Stimulated activated CD4-positive, alpha-beta T cell treated with anti-CD3 and anti-CD28 coated beads, Interleukin-15, amount 100 ng/mL, for 24 hours (primary cell): ENCODE measurements around the gene FAF1.
"Not testable (repeated sequence)": the region's sequence is repeated elsewhere in the genome, so short reads cannot be mapped to it uniquely, and the experiment has no call there.

ENCODE experiments used
- DNase-seq: peaks from one replicate; pipeline ENCODE4 v3.0.0-alpha.2; 2020

FAF1 gene

DNA sequence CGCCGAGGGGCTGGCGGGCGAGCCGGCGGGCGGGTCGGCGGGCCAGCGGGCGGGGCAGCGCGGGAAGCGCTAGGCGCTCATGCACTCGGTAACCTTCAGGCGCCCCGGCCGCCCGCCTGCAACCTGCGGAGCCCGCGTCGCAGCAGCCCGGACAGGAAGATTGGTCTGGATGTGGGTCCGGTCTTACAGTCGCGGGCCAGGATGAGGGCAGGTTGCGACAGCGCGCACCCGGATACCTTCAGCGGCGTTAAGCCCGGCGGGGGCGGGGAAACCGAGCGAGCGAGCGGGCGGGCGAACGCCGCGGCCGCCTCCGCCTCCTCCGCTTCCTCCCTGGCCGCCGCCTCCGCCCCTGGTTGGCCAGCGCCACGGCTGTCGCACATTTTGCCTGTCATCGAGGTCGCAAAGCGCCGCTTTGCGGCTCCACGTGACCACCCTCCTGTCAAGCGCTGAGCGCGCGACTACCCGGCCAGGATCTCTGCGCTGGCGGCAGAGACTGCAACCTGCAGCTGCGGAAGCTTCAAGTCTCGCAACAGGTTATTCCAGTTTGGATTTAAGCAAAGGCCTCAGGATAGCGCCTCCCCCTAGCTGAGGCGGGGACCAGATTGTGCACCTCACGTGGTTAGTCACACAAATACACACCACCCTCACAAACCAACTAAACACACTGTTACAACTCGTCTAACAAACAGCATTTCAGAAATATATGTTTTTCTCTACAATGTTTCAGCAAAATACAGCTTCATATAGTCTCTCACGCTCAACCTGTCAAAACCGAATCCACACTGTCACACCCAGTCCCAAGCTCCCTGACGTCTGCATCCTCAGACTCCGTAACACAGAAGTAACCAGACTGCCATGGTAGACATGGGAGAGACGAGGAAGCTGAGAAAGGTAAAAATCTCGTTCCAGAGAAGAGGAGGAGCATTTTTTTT is at the start of gene FAF1:
Gene FAF1 (minus strand): TSS at position 355 of the 932 bp plus-strand sequence. CDS start 456 bp downstream, outside the sequence.
- peak; percentile 97 for DNase-seq

DNA sequence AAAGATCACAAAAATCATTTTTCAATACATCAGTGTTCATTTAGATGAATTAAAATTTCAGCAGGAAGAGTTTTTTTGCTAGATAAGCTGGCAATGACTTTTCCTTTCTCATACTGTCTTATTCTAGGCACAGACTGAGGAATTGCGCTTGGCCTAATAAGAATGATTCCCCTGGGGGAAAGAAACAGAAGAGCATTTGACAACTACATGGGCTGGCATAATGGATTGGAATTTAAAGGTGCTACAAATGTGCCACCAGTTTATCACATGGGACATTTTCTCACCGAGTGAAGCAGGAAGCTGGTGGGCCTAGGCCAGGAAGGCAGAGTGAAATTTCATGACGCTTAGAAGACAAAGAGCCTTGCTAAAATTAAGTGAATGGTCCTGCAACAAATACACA is 49.3 kb upstream of the FAF1 start:
- no peak for DNase-seq

DNA sequence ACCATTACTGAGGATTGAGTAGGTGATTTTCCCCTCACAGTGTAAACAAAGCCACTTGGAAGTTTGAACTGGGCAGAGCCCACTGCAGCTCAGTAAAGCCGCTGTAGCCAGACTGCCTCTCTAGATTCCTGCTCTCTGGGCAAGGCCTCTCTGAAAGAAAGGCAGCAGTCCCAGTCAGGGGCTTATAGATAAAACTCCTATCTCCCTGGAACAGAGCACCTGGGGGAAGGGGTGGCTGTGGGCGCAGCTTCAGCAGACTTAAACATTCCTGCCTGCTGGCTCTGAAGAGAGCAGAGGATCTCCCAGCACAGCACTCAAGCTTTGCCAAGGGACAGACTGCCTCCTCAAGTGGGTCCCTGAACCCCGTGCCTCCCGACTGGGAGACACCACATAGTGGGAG is 45.5 kb upstream of the FAF1 start:
- not testable (repeated sequence) for DNase-seq

DNA sequence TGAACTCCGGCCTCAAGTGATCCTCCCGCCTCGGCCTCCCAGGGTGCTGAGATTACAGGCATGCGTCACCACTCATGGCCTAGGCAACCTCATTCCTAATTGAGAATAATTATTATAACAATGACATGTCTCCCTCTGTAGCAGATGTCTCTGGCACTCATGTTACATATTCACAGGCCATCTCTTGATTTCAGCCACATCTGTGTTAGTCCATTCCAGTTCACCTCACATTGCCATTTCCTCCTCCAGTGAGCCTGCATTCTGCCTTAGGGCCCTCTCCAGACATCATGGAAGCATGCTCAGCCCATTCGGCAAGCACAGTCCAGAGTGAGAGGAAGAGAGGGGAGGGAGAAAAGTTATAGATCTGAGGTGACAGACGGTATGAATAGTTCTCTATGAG is 42.4 kb upstream of the FAF1 start:
- DNase-seq = no peak

DNA sequence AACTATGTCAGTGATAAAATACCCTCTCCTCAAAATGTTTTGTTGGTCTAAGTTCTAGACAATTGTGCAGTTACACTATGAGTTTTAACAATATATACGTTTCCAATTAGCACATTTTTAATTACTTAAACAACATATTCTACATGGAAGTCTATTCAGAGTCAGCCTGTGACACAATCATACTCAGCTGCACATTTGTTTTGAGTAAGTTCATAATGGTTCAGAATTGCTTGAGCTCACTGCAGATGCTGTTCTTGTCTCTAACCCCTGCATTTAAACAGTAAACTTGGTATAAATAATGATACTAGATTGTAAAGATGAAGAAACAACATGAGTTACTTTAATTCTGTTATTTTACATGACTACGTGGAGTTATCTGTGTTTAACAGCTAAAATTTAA is 40.6 kb upstream of the FAF1 start:
- DNase-seq = no peak

DNA sequence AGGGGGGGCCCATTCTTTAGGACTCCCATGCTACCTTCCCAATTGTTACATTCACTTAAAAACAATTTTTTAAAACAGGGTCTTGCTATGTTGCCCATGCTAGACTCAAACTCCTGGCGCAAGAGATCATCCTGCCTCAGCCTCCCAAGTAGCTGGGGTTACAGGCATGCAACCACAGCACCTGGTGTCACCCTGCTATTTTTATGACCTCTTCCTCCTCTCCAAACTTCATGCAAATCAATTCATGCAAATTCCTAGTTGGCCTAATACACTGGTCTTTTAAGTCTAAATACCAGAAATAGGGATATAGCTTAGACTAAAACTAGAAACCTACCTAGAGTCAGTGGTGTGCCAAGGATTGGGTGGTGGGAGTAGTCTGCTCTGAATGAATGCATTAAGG is 40.1 kb upstream of the FAF1 start:
- DNase-seq = no peak

DNA sequence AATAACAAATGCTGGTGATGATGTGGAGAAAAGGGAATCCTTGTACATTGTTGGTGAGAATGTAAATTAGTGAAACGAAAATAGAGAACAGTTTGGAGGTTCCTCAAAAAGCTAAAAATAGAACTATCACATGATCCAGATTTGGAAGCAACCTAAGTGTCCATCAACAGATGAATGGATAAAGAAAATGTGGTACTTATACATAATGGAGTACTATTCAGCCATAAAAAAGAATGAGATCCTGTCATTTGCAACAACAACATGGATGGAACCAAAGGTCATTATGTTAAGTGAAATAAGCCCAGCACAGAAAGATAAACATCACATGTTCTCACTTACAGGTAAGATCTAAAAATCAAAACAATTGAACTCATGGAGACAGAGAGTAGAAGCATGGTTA is 39.3 kb upstream of the FAF1 start:
- DNase-seq = not testable (repeated sequence)

DNA sequence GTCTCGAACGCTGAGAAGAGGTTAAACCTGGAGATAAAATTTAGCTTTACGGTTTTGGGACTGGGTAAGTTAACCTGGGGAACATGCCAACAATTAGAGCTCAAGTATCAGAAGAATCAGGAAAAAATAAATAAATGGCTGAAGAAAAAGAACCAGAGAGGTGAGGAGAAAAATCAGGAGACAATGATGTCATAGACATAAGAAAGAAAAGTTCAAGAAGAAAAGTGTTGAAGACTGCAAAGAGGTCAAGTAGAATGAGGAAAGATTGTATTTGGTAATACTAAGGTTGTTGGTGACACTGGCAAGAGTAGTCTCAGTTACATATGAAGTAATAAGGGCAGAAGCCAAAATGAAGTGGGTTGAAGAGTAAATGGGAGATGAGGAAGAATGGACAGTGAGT is 36.0 kb upstream of the FAF1 start:
- no peak for DNase-seq

DNA sequence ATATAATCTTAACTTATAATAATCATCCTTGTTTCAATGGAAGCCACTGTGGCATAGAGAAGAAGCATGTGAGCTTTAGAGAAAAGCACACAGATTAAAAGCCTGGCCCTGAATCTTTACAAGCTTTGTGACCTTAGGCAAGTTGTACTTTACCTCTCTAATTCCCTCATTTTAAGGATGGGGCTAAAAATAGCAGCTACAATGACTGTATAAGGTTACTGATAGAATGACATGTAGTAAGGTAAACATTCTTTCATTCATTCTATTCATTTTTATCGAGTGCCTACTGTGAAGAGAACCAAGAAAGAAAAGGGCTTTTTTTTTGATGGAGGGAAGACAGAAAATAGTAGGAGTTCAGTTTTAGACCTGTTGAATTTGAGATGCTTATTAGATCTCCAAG is 35.6 kb upstream of the FAF1 start:
- DNase-seq = no peak

DNA sequence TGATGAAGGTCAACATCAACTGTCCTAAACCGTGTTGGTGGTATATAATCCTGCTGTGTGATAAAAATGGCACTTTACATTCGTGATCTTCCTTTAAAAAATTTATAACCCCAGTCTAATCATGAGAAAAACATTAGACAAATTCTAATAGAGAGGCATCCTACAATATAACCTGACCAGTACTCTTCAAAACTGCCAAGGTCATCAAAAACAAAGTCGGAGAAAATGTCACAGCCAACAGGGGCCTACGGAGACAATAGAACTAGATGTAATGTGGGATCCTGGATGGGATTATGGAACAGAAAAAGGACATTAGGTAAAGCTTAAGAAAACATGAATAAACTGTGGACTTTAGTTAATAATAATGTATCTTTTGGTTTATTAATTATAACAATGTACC is 34.9 kb upstream of the FAF1 start:
- DNase-seq = no peak

DNA sequence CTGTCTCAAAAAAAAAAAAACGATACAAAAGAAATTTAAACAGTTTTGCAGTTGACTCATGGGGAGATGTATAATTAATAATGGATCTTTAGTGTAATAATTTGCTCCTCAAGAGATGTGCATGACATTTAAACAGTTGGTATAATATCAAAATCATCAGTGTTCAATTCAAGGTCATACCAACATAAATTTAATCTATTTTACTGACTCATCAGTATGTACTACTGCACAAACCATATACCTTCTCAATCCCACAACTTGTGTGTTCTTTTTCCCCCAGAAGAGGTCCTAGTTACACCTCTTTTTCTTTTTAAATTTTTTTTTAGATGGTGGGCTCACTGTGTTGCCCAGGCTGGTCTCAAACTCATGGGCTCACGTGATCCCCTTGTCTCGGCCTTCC is 33.6 kb upstream of the FAF1 start:
- DNase-seq = no peak

DNA sequence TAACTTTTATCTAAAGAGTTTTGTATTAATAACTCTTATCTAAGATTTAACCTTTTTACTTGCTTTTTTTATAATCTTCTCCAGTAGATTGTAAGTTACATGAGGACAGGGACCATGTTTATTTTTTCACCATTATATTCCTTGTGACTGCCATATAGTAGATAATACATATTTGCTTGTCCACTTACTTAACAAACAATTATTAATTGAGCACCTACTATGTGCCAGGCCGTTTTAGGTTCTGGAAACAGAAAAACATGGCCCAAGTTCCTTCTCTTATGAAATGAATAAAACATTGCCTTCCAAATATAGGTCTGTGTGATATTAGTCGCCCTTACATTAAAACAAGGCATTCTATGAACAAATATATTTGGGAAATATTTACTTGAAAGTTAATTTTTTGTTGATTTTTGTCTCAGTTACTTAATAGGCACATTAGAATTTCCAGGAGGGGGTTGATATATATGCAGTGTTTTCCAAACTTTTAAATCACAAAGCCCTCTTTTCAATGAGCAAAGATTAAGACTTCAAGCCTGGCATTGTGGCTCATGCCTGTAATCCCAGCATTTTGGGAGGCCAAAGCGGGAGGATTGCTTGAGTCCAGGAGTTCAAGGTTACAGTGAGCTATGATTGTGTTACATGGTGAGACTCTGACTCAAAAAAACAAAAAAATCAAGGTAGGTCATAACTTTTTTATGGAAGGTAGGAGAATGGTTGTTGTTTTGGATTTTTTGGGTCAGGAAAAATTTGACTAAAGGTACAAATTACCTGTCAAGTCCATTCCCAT is 32.7 kb upstream of the FAF1 start:
- DNase-seq = no peak

DNA sequence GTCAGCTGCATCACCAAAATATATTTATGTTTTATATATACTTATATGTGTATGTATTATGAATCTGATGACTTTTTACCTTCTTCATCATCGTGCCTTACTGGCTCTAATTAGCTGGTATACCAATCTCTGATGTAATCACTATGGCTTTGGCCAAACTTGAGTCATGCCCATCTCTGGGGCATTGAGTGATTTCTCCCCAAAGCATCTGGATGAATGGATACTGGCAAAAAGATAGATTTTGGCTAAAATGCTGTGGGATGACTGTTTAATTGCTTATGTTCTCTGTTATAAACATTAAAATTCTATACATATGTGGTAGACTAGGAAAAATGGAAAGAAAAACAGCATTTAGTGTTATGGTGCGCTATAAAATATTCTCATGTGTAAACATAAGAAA is 29.6 kb upstream of the FAF1 start:
- DNase-seq = no peak

DNA sequence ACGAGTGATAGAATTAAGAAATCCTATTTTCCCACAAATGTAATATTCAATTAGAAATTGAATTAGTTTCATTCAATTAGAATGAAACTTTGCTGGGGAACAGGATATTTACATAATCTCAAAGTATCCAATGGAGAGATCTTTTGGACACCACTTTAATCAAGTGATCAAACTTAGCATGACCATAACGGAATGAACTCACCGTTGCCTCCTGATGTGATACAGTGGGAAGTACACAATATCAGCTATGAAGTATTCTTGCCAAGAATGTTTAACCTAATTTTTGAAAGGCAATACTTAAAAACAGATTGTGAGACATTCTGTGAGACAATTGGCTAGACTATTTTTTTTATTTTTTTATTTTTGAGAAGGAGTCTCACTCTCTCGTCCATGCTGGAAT is 26.6 kb upstream of the FAF1 start:
- no peak for DNase-seq

DNA sequence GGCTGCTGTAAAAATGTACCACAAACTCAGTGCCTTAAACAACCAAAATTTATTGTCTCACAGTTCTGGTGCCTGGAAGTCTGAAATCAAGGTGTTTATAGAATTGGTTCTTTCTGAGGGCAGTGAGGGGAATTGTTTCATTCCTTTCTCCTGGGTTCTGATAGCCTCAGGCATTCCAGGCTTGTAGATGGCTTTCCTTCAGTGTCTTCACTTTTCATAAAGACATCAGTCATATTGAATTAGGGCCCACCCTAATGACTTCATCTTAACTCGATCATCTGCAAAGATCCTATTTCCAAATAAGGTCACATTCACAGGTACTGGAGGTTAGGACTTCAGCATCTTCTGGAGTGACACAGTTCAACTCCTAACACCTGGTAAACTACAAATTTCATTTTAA is 25.0 kb upstream of the FAF1 start:
- no peak for DNase-seq

DNA sequence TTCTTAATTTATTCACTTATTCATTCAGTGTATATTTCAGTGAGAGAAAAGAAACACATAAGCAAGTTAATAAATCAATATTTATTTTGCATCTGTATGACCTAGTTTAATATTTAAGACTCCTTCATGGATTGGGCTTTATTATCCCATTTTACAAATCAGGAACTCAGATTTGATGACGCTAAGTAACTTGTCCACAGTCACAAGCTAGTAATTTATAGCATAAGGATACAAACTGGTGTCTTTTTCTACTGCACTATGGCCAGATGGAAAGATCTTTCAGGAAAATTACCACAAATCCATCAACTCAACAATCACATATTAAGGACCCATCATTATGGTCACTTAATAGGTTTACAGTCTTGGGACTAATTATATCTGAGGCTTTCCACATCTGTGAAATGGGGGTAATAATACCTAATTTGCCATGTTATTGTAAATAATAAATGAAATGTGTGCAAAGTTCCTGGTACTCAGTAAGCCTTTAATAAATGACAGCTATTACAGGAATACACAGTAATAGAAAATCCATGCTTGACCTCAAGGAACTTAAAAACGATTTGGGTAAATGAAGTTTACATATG is 23.2 kb upstream of the FAF1 start:
- no peak for DNase-seq

DNA sequence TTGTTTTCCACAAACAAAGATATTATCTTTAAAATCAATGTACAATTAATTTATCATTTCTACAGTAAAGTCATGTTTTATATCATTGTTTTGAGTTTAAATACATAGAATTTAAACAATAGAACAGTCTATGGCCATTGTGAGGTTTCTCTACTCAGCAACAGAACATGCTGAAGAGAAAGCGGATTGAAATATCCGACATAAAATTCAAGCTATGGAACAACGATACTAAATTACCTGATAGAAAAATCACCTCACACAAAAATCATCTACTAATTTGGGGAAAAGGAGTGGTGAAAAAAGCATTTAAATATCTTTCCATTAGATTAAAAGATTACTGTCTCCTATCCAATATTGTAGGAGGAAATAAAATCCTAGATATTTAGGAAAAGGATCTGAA is 22.5 kb upstream of the FAF1 start:
- DNase-seq = no peak

DNA sequence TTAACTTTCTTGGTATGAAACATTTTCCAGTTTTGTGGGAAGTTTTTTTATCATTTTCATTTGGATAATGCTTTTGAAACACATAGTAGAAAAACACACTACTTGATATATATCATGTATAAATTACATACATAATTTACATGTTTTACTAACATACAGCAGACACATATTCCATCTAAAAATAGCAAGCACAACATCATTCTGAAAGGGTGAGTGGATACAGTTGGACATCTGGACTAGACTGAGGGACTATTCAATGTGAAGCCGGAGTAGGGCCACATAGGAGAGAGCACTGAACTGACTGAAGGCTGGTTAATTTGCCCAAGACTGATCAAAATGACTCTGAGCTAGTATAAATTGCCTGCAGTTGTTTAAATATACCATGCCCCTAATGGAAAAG is 21.7 kb upstream of the FAF1 start:
- no peak for DNase-seq

DNA sequence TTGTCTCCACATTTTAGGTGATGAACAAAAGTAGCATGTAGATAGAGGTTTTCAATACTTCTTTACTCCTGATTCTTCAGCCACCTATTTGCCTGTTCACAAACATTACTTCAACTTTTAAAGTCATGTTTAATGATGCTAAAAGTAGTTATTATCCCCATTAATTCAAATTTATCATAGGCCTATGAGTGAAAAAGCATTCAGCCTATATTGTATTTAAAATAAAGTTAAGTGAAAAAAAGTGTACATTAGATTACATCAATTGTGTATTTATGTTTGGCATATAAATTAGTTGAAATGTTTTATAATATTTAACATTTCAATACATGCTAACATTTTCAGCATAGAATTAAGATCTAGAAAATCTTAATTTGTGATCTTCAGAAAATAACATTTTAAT is 20.4 kb upstream of the FAF1 start:
- DNase-seq = no peak

DNA sequence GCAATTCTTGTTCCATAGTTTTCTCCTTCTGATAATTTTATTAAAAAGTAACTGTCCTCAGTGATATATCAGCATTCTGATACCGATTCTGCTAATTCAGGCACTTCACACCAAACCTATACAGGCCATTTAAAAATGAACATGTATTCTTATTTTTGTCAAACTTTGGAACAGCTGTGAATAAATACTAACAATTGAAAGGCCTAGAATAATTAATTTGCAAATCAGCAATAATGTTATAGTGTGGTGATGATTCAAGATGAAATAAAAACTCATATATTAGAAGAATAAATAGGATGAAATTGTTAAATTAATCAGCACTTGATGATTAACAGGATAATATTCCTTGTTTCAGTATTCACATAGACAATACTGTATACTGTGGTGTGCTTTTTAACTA is 19.9 kb upstream of the FAF1 start:
- no peak for DNase-seq

DNA sequence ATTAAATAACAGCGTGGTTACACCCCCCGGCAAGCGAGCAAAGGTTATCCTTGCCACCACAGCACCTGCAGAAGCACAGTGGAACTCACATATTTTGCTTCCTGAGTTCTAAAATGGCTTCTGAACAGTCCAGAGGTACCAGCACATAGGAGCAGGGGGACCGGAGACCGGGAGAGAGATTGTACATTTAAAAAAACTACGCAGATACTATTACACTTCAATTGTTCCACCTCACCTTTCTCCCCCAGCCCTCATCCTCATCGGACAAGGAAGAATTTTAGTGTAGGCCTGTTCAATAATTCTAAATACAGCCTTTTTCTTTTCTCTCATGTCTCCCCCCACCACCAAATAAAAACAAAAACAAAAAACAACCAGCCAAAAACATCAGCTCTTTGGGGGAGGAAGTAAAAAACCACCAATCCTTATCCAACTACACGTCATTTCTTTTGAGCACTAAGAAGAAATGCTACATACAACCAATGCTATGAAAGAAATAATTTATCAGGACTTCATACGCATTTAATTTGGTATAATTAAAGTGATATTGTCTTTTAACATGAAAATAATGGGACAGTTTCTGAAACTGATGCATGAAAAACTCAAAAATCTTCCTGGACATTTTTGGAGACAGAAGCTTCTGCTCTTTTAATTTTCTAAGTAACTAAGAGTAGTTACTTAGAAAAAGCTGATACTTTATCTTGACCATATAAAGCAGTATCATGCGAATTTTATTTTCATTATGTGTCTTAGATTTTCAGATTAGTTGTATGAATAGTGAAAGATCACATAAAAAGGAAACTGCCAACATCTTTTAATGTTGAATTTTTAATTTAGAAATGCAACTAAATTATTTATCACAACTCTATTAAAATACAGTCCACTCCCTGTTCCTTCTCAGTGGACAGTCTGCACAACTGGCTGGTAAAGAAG is 19.1 kb upstream of the FAF1 start:
- no peak for DNase-seq

DNA sequence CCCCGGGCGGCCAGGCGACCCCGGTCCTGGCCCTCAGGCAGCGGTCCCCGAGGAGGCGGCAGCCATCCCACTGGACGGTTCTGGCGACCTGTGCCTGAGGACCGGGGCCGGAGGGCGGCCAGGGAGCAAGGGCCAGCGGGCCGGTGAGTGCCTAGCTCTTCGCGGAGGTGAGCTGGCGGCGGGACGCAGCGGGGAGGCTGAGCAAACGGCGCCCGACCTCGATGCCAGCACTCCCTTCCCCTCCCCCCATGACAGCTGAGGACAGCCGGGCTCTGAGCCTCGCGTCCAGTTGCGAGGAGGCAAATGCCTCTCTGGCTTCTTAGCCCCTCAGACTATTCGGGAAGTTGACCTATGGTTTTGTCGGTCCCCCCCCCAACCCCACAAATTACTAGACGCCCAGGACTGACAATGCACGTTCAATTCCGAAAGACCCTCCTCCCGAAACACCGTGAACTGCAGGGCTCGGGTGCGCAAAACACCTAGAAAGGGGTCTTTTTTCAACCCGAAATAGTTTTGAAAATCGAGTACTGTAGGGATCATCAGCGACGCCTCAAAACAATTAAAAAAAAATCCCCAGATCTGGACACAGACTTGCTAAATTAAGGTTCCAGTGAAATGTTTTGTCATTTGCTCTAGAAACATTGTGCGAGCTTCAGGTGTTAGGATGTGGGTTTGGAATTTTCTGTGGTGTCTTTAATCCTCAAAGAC is 18.2 kb upstream of the FAF1 start:
- peak; percentile 48 for DNase-seq
